ENCODE data around the gene KAZN.

Gene KAZN

GRCh38 chr1:14817223-14818170, 219.0 kb downstream of the KAZN start:
- no peaks in the 10 kb centered on the region for H4K20me1 ChIP-seq (ENCODE audit: control insufficient read depth, insufficient read depth, low read depth, low read length)
- peaks cover 6% of the 10 kb centered on the region; the same call in 1 of the 2 replicates for H3K27me3 ChIP-seq (ENCODE audit: control insufficient read depth, low read length)
- no peak overlapping the region for H3K4me3 ChIP-seq (ENCODE audit: low read length)
- TF ChIP-seq EZH2phosphoT487 (IDR thresholded peaks at IDR 0.05; ENCODE audit: borderline replicate concordance, low read length) (no peak), CTCF (IDR thresholded peaks at IDR 0.05; ENCODE audit: low read depth, low read length, poor library complexity, severe bottlenecking) (no peak)
- no peaks in the 10 kb centered on the region for H3K4me1 ChIP-seq (ENCODE audit: control insufficient read depth, low read length)
- H3K79me2 ChIP-seq (ENCODE audit: control insufficient read depth, low read length) = no peaks in the 10 kb centered on the region
- H3K9me3 ChIP-seq (ENCODE audit: control insufficient read depth, insufficient read depth, low read length) = no peaks in the 10 kb centered on the region
- H3K9me2 ChIP-seq (replicated peaks; ENCODE audit: control insufficient read depth, low read length) = no peaks in the 10 kb centered on the region
- H3K27ac ChIP-seq (ENCODE audit: low read depth, low read length) = no peak overlapping the region
- H3K36me3 ChIP-seq (ENCODE audit: control insufficient read depth, low read length) = no peaks in the 10 kb centered on the region
- H3F3A ChIP-seq (ENCODE audit: control insufficient read depth, insufficient read depth) = no peaks in the 10 kb centered on the region
- no peak overlapping the region for H3K4me2 ChIP-seq (ENCODE audit: low read length)

- H3K9me2 ChIP-seq (replicated peaks; ENCODE audit: control insufficient read depth, low read length) = no peaks in the 10 kb centered on the region
Observed at GRCh38 chr1:14820295-14821085, 222.0 kb downstream of the KAZN start.

GRCh38 chr1:14822493-14822892, 224.0 kb downstream of the KAZN start:
- H3K9me3 ChIP-seq (ENCODE audit: control insufficient read depth, insufficient read depth, low read length) = no peaks in the 10 kb centered on the region
- H3K4me1 ChIP-seq (ENCODE audit: control insufficient read depth, low read length) = no peaks in the 10 kb centered on the region; the same call in 1 of the 2 replicates
- H4K20me1 ChIP-seq (ENCODE audit: control insufficient read depth, insufficient read depth, low read depth, low read length) = no peaks in the 10 kb centered on the region
- no peak overlapping the region for H3K4me2 ChIP-seq (ENCODE audit: low read length)
- no peaks in the 10 kb centered on the region for H3K36me3 ChIP-seq (ENCODE audit: control insufficient read depth, low read length)
- no peak overlapping the region for H3K4me3 ChIP-seq (ENCODE audit: low read length)
- TF ChIP-seq EZH2phosphoT487 (IDR thresholded peaks at IDR 0.05; ENCODE audit: borderline replicate concordance, low read length) = no peak
- TF ChIP-seq CTCF (IDR thresholded peaks at IDR 0.05; ENCODE audit: low read depth, low read length, poor library complexity, severe bottlenecking) = no peak
- no peaks in the 10 kb centered on the region for H3F3A ChIP-seq (ENCODE audit: control insufficient read depth, insufficient read depth)
- no peaks in the 10 kb centered on the region for H3K9me2 ChIP-seq (replicated peaks; ENCODE audit: control insufficient read depth, low read length)
- H3K27ac ChIP-seq (ENCODE audit: low read depth, low read length) = no peak overlapping the region
- H3K79me2 ChIP-seq (ENCODE audit: control insufficient read depth, low read length) = no peaks in the 10 kb centered on the region
- H3K27me3 ChIP-seq (ENCODE audit: control insufficient read depth, low read length) = no peaks in the 10 kb centered on the region

More at GRCh38 chr1:14820295-14821085, 222.0 kb downstream of the KAZN start:
- Histone ChIP-seq H3K36me3 (ENCODE audit: control insufficient read depth, low read length) (no peaks in the 10 kb centered on the region), H3F3A (ENCODE audit: control insufficient read depth, insufficient read depth) (no peaks in the 10 kb centered on the region), H3K4me1 (ENCODE audit: control insufficient read depth, low read length) (no peaks in the 10 kb centered on the region), H3K79me2 (ENCODE audit: control insufficient read depth, low read length) (no peaks in the 10 kb centered on the region), H4K20me1 (ENCODE audit: control insufficient read depth, insufficient read depth, low read depth, low read length) (no peaks in the 10 kb centered on the region), H3K9me3 (ENCODE audit: control insufficient read depth, insufficient read depth, low read length) (no peaks in the 10 kb centered on the region), H3K4me2 (ENCODE audit: low read length) (no peak overlapping the region), H3K27ac (ENCODE audit: low read depth, low read length) (no peak overlapping the region), H3K4me3 (ENCODE audit: low read length) (no peak overlapping the region), H3K27me3 (ENCODE audit: control insufficient read depth, low read length) (peaks cover 6% of the 10 kb centered on the region; the same call in 1 of the 2 replicates)
- TF ChIP-seq CTCF (IDR thresholded peaks at IDR 0.05; ENCODE audit: low read depth, low read length, poor library complexity, severe bottlenecking) (no peak), EZH2phosphoT487 (IDR thresholded peaks at IDR 0.05; ENCODE audit: borderline replicate concordance, low read length) (no peak)
